HG02763 (cell line): Measurements from ENCODE around the gene CPNE6.
A peak's percentile ranks its signal among the peaks of the same experiment; 100 is the strongest.
"Not testable (repeated sequence)": the region's sequence is repeated elsewhere in the genome, so short reads cannot be mapped to it uniquely, and the experiment has no call there.

Source experiments
- ATAC-seq: cut with Tn5 transposase; IDR thresholded peaks from one replicate; pipeline ENCODE4 v1.9.1; 2021; ENCODE audit warnings: mild to moderate bottlenecking, moderate library complexity; ENCODE audit not compliant: unreplicated experiment

Gene CPNE6

DNA sequence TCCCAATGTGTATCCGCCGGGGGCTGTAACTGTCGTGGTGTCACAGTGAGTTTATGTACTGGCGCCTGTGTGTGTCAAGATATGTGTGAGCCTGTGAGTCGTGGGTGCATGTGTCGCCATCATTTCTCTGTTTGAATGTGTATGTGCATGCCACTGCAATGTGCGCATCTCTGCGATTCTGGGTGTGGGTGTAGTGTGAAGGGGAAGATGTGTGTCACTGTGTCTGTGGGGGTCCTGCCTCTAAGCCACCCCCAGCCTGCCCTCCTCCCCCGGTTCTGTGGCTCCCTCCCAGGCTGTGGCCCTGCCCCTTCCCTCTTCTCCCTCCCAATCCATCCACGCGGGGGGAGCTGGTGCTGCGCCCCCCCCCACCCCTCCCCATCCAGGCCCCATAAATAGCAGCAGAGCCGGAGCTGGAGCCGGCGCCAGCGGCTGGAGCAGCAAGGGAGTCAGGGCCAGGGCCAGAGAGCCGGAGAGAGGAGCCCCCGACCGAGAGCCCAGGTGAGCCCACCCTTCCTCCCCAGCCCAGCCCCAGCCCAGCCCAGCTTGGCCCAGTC is at the start of gene CPNE6:
Gene CPNE6, plus strand, starts transcription at position 419 of the 554 bp plus-strand sequence. CDS start 1,375 bp downstream, outside the sequence.
- ATAC-seq, result no peak

DNA sequence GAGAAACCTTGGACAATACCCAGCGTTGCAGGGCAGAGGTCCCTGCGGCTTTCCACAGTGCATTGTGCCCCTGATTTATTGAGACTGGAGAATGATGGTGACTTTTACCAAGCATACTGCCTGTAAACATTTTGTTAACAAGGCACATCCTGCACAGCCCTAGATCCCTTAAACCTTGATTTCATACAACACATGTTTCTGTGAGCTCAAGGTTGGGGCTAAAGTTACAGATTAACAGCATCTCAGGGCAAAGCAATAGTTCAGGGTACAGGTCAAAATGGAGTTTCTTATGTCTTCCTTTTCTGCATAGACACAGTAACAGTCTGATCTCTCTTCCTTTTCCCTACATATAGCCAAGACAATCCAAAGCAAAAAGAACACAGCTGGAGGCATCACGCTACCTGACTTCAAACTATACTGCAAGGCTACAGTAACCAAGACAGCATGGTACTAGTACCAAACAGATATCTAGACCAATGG is 46.4 kb upstream of the CPNE6 start:
- not testable (repeated sequence) for ATAC-seq

DNA sequence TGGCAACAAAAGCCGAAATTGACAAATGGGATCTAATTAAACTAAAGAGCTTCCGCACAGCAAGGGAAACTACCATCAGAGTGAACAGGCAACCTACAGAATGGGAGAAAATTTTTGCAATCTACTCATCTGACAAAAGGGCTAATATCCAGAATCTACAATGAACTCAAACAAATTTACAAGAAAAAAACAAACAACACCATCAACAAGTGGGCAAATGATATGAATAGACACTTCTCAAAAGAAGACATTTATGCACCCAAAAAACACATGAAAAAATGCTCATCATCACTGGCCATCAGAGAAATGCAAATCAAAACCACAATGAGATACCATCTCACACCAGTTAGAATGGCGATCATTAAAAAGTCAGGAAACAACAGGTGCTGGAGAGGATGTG is 41.7 kb upstream of the CPNE6 start:
- ATAC-seq, result not testable (repeated sequence)

DNA sequence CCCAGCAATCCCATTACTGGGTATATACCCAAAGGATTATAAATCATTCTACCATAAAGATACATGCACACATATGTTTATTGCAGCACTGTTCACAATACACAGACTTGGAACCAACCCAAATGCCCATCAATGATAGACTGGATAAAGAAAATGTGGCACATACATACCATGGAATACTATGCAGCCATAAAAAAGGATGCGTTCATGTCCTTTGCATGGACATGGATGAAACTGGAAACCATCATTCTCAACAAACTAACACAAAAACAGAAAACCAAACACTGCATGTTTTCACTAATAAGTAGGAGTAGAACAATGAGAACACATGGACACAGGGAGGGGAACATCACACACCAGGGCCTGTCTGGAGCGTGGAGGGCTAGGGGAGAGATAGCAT is 40.0 kb upstream of the CPNE6 start:
- ATAC-seq, result not testable (repeated sequence)

DNA sequence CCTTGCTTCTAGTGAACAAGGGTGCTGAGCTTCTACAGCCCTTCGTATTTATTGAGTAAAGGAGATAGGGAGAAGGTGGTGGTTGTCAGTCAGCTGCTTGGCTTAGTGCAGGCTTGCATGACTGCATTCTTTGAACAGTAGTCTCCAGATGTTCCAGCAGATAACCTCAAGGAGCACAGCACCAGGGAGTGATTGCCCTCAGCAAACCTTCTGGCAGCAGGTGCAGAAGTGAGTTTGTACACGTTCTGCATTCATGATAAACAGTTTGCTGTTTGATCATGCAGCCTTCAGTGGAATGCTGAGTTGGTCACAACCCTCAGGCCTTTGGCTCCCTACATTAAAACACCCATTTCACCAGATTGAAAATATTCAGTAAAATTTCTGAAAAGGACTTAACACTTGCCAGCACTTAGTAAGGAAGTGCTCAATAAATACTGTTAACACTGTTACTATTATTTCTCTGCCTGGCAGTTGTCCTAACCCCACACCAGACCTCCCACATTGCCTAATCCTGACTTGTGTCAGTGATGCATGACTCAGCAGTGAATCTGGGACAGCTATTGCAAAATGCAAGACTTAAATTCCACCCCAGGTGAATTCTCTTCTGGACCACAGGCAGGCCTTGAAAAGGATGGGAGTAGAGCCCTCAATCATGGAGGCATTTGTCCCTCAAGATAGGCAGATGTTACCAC is 38.5 kb upstream of the CPNE6 start:
- no peak for ATAC-seq

DNA sequence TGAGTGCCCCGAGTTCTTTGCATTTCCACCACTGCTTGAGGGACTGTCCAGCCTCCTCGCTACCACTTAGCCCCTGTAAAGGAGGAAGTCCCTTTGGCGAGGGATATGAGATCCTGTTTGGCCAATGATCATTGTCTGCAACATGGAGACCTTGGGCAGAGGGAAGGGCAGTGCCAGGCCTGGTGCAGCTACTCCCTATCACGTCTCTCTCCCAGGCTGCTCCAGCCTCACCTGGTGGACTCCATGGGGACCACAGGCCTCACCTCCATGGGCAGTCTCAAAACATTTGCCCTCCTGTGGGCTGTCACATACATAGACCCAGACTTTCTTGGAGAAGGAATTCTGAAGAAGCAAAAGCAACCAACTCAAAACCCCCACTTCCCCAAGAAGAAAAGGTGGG is 35.6 kb upstream of the CPNE6 start:
- not testable (repeated sequence) for ATAC-seq

DNA sequence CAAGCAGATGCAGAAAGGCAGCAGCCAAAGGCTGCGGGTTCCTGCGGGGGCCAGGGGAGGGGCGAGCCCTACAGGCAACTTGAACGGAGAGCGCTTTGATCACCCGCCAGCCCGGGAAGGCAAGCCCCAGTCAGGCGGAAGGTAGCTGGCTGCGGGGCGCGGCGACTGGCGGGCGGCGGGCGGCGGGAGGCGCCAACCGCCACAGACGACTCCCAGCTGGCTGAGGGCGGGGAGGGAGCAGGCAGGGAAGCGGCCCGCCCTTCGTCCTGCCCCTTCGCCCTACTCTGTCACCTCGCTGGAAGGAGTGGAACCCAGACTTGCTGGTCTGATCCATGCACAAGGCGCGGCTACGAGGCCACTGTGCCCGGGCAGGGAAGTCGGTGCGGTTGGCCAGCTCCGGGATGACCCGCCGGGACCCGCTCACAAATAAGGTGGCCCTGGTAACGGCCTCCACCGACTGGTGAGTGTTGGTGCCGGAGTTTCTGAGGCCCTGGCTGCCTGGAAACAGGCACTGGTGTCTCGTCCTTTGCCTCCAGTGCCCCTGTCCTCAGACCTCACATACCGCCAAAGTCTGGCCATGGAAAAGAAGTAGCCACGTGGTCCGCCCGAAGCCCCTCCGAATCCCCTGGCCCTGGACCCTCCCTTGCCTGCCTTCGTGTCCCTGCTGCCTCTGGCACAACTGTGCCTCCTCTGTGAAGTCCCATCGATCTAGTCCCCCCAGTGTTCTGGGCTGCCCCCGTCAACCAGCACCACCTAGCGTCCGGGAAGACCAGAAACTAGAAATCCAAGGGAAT is 35.0 kb upstream of the CPNE6 start:
- ATAC-seq, result peak; percentile 64

DNA sequence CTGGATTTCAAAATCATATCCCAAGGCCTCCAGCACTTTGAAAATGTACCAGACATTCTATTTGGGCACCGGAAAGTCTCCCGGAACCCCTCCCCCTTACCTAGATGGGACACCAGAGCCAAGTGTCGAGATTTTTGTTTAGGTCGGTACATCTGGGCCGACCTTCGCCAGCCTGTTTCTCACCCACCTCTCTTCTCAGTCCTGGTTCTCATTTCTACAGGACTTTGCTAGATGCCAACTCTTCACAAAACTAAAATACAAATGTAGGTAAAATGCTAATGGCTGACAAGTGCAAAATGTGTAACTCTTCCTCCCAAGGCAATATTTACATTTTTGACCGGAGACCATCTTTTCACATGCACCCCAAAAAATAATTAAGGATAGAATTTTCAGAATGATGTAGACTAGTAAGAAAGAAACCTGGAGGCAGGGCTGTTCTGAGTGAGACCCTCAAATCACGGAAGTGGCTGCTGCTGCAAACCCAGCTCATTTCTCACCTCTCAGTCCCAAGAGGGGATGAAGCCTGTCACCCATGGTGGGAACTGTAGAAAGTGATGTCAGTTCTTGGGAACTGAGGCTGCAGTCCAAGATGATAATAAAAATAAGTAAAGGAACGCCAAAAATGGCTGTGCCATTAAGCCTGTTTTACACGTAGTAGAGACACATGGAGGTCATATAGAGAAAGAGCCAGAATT is 34.3 kb upstream of the CPNE6 start:
- not testable (repeated sequence) for ATAC-seq

DNA sequence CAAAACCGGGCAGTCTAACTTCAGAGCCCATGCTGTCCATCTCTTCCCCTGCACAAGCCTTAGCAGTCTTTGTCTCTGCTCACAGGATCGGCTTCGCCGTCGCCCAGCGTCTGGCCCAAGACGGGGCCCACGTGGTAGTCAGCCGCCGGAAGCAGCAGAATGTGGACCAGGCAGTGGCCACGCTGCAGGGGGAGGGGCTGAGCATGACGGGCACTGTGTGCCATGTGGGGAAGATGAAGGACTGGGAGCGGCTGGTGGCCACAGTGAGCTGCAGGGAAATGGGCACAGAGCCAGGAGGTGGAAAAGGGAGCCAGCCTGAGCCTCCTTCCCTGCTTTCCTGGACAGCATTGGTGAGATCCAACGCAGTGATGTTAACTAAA is 33.7 kb upstream of the CPNE6 start:
- ATAC-seq, result no peak

DNA sequence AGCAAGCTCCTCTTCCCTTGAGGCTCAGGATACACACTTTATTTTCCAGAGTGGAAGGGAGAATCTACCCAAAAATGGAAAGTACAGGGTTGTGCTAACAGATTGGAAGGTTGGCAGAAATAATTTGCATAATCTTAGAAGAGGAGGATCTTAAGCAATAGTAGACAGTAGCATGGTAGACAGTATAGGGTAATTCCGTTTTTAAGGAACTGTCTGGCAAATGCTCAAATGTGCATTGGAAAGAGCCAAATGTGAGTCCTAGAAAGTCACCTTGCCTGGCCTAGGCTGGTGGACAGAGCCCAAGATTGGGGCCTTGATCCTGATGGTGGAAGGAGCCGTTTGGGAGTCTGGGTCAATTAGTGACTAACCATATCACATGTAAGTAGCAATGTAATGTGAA is 32.7 kb upstream of the CPNE6 start:
- ATAC-seq, result no peak

DNA sequence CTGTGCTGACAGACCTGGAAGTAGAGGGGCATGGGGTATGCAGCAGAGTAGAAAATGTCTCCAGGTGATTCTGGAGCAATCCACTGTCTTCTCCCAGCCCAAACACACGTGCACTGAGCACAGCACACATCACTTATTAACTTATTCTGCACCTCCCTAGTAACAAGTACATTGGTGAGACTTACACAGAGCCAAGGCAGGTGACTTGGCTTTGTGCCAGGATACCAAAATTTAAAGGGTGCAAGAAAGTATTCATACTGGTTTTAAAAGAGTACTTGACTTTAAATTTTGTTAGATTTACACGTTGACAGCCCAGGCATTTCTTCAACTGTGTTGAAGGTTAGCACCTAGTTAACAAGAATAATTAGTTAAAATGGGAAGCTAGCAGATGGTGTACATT is 30.7 kb upstream of the CPNE6 start:
- no peak for ATAC-seq

DNA sequence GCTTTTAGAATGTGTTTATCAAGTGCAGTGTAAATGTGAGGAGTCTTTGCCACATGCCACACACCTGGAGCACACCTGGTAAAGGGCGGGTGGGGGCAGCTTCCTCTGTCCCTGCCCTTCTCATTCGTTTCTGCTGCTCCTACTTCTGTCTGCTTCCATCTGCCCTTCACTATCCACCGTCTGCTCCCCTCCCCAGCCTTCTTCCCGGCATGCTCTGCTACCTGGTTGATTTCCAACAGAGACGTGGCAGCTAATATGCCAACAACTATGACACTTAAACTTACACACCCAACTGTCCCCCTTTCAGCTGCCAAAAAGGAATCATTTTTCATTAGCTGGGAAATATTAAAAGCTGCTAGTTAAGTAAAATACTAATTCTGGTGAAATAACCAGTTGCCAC is 28.6 kb upstream of the CPNE6 start:
- no peak for ATAC-seq

DNA sequence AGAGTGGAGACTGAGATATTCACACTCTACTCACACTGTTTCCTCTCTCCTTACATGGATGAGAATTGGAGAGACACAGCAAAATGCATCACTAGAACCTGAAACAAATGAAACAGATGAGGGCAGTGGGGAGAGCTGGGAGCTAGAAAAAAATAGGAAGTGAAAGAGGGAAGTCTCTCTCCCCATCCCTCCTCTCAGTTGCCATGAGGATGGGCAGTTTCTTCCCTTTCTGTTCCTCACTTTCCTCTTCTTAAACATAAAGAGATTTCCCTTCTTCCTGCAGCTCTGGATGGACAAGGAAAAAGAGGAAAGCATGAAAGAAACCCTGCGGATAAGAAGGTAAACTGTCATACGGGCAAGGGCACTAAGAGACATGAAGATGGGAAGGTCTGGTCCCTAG is 22.4 kb upstream of the CPNE6 start:
- not testable (repeated sequence) for ATAC-seq

DNA sequence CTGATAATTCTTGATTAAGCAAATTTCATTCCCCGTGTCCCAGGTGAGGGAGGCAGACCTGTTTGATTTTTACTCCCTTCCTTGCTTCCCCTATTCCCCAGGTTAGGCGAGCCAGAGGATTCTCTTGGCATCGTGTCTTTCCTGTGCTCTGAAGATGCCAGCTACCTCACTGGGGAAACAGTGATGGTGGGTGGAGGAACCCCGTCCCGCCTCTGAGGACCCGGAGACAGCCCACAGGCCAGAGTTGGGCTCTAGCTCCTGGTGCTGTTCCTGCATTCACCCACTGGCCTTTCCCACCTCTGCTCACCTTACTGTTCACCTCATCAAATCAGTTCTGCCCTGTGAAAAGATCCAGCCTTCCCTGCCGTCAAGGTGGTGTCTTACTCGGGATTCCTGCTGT is 20.6 kb upstream of the CPNE6 start:
- ATAC-seq, result not testable (repeated sequence)

DNA sequence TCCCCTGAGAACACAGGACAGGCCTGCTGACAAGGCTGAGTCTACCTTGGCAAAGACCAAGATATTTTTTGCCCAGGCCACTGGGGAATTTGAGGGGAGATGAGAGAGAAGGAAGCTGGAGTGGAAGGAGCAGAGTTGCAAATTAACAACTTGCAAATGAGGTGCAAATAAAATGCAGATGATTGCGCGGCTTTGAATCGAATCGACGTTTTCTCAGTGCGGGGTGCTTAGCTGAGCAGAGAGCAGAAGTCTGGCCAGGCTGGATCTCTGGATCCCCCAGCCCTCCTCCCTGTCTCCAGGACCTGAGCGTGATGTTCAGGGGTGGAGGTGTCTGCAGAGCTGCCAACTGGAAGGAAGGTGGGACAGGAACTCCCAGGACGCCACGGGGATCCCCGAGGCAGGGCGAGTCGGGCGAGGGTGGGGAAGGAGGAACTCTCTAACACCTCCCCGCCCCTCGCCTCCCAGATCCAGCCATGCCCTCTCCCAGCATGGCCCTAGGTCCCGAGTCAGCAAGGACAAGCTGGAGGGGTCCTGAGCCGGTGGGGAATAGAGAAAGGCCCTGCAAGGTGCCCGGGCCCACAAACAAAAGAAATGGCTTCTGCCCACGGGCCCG is 20.1 kb upstream of the CPNE6 start:
- ATAC-seq, result no peak

DNA sequence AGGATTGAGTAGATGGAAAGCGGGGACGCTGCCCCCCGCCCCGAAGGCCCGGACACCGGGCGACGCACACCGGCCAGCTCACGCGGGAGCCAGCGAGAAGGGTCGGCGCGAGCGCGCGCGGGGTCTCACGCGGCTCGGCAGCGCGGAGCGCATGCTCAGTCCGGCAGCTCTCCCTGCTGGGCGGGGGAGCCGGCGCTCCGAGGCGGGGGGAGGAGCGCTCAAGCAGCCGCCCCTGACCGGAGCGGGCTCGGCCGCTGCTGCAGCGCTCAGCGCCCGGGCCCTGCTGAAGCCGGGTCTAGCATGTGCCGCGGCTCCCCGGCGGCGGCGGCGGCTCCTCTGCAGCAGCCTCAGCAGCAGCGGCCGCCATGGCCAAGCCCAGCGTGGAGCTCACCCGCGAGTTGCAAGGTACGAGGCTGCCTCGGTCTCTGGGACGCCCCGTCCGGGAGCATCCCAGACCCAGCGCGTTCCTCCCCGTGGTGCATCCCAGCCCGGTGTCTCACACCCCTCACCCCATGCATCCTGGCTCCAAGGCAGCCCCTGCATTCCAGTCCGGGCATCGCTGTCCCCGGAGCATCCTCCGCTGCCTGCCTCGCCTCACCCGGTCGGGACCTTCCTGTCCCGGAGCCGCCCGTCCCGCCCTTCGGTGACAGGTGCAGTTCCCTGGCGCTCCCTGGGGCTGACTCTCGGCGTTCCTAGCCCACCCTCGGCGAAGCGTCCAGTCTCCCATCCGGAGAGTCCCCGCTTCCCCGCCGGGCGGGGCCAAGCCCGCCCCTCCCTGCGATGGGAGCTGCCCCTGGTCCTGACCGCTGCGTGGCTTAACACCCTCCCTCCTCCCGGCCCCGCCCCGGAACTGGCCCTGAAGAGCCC is 19.3 kb upstream of the CPNE6 start, which contains the start of gene CARMIL3:
Gene CARMIL3, plus strand, starts transcription at position 221 of the 867 bp plus-strand sequence. Its CDS starts 145 bp downstream, at position 366.
- ATAC-seq, result peak; percentile 69

DNA sequence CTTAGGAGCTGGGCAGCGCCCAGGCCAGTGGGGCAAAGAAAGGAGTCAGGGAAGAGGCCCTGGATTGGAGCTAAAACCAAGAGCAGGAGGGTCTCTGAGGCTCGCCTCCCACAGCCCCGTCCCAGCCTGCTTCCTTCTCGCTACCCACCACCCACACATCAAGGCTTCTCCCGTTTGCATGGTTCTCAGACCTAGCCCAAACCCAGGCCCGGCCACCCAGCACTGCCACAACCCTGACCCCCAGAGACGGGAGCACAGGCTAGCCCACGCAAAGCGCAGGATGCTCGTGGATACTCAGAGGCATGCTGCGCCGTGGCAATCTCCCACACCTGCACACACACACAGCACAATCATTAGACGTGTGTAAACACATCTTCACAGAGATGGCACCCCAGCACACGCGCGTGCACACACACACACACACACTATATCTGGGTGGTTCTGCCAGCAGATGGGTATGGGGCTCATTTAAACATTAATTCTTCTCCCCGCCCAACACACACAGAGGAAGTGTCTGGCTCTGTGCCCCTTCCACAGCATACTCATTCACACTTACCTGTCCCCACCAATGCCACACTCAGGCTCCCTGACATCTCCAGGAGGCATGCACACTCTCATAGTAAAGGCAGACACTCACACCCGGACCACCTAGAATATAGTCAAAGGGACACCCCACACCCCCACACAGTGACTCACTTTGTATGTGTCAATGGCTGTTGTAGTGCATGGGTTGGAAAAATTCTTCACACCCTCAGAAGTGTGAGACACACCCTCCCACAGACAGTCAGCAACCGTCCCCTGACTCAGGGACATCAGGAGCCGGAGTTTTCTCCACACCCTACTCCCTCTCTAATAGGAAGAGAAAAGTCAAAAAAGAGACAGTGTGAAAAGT is 18.5 kb upstream of the CPNE6 start:
- no peak for ATAC-seq

DNA sequence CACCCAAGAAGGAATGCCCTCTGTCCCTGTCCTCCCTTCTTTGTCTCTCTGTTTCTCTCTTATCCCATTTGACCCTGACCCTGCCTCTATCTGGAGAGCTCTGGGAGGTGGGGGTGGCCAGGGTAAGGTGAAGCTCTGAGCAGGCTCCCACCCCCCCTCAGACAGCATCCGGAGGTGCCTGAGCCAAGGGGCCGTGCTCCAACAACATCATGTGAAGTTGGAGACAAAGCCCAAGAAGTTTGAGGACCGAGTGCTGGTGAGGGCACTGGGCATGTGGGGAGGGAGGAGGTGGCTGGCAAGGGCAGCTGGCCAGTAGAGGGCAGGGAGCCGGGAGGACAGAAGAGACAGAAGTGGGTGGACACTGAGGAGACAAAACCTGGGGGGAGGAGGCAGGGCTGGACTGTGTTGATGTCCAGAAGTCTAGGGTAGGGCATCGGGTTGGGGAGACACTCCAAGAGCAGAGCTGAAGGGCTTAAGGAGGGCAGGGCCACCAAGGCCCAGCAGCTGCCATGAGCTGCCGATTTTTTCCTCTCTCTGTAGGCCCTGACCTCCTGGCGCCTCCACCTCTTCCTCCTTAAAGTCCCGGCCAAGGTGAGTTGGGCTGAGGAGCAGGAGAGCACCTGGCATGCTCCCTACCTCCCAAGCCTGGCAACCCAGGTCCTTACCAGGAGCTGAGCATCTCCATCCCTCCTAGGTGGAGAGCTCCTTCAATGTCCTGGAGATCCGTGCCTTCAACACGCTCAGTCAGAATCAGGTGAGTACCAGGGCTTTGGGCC is 17.6 kb upstream of the CPNE6 start:
- ATAC-seq, result no peak
